ENCODE data around the gene CHST15.

DNA sequence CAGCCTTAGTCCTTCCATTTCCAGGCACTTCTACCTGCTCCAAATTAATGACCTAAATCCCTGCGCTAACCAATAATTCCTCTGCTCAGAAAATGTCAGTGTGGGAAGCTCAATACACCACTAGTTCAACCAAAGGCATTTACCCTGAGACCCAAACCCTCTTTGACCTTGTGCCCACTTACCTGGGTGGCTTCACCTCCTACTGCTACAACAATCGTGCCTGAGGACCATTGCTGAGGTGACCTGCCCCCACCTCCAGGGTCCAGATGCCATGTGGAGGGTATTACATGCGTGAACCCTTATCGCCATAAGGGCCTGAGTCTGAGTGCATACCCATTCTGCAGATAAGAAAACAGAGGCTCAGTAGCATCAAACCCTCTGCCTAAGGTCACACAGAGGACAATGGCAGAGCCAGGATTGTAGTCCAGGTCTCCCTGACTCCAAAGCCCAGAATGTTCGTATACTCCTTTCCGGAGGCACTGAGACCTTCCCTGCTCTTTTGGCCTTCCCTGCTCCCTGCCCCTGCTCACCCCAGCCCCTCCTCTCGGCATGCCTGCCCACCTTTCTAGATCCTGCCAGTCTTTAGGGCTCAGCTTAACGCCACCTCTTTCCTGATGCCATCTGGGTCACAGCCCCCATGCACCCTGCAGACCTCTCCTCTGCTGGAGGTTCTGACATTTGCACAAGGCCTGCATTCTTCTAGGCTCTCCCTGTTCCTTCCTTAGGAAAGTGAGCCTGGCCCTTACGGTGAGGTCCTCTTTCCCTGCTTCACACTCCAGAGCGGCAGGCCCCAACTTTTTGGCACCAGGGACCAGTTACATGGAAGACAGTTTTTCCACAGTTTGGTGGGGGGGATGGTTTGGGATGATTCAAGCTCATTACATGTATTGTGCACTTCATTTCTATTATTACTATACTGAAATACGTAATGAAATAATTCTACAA lies 94.9 kb downstream of the CHST15 start:
- TF ChIP-seq, protein P1, sequence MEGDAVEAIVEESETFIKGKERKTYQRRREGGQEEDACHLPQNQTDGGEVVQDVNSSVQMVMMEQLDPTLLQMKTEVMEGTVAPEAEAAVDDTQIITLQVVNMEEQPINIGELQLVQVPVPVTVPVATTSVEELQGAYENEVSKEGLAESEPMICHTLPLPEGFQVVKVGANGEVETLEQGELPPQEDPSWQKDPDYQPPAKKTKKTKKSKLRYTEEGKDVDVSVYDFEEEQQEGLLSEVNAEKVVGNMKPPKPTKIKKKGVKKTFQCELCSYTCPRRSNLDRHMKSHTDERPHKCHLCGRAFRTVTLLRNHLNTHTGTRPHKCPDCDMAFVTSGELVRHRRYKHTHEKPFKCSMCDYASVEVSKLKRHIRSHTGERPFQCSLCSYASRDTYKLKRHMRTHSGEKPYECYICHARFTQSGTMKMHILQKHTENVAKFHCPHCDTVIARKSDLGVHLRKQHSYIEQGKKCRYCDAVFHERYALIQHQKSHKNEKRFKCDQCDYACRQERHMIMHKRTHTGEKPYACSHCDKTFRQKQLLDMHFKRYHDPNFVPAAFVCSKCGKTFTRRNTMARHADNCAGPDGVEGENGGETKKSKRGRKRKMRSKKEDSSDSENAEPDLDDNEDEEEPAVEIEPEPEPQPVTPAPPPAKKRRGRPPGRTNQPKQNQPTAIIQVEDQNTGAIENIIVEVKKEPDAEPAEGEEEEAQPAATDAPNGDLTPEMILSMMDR (IDR thresholded peaks at IDR 0.05), result no peak
- TF ChIP-seq POLR2A (IDR thresholded peaks at IDR 0.05) (no peak), POLR2AphosphoS5 (IDR thresholded peaks at IDR 0.05) (no peak), EP300 (IDR thresholded peaks at IDR 0.05) (no peak)
